Activated CD4-positive, CD25-positive, alpha-beta regulatory T cell (primary cell): Measurements from ENCODE around the gene RAC2.

Experiments
- DNase-seq, 4 experiments: peaks; one replicate each; lab custom pipeline; 2025; lab: John Stamatoyannopoulos, UW

The RAC2 gene

DNA sequence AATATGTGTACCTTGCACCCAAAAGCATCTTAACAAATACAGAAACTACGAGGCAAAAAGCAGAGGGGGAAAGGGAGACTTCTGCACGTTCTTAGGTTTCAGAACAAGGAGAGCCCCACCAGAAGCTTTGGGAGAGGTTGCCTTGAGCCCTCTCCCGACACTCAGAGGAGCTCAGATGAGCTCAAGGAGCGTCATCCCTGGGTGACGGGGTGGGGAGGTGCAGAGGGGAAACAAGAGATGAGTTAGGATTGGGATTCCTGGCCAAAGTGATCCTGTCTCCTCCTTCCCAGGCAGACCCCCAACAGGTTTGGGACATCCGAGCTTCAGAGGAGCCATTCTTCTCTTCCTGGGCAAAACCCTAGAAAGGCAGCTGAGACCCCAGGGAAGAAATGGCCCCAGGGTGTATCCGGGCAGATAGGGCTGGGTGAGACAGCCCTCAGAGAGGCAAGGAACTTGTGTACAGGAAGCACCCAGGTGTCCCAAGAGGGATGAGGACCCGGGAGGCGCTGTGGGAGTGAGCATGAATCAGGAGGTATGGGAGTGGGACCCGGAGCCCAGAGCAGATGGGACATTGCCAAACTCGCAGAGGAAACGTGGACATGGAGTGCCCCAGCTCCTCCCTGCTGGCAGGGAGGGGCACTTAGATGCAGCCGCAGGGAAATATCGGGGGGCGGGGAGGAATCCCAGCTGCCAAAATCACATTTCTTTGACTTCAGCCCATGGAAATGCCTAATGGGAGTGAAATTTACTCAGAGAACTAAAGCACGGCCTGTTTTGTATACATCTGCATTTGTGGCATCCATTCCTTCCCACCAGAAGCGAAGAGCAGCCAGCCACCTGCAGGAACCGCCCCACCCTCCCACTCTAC lies 68.4 kb downstream of the RAC2 start:
- DNase-seq: no peak
